Adrenal gland (tissue), 12 donors: Measurements from ENCODE around the gene TRIM46. TPM values are rescaled to one million over a fixed set of nuclear protein-coding genes. Genes with fewer than 3 reads are reported as not detected.

ENCODE experiments used
- DNase-seq, 7 donors: peaks; one replicate each; pipeline ENCODE4 v3.0.0-alpha.2; 2019 to 2020
- H3K27ac ChIP-seq, 5 donors: fragments of 200-600 bp; sonication (generic) in 4 of 5; 1 replicate in 3 of 5; 2 replicates in 2 of 5; pipeline versions ENCODE4 v1.5.1 to v1.8.0; 2016 to 2020; ENCODE audit warnings: mild to moderate bottlenecking in 1 of 5
- H3K27me3 ChIP-seq: fragments of 200-600 bp; 2 replicates; pipeline ENCODE4 v1.8.0; 2021
- H3K36me3 ChIP-seq, 2 donors: fragments of 200-600 bp; replicated peaks in 1 of 2; 1 replicate in 1 of 2; 2 replicates in 1 of 2; pipeline versions ENCODE4 v1.5.1 to v1.8.0; 2018 to 2022
- H3K4me1 ChIP-seq, 2 donors: fragments of 200-600 bp; replicated peaks in 1 of 2; 1 replicate in 1 of 2; 2 replicates in 1 of 2; pipeline versions ENCODE4 v1.5.1 to v1.8.0; 2018 to 2021
- H3K4me3 ChIP-seq, 4 donors: fragments of 200-600 bp; sonication (generic) in 3 of 4; one replicate each; pipeline ENCODE4 v1.5.1; 2016 to 2018
- H3K9me3 ChIP-seq, 3 donors: fragments of 200-600 bp; sonication (generic) in 1 of 3; replicated peaks in 1 of 3; 1 replicate in 2 of 3; 2 replicates in 1 of 3; pipeline versions ENCODE4 v1.5.1 to v1.8.0; 2016 to 2021
- POLR2A ChIP-seq, 2 donors: fragments of 450-650 bp; IDR thresholded peaks; one replicate each; pipeline ENCODE4 v1.6.1; 2017; ENCODE audit warnings: antibody characterized with exemption in 2 of 2, mild to moderate bottlenecking in 2 of 2, moderate library complexity in 1 of 2
- WGBS, 4 donors: extraction: QIAGEN DNeasy Blood & Tissue Kit in 2 of 4; methylation state at CpG; one replicate each; pipeline versions ENCODE4 v1.1.5 to v1.1.7; 2013 to 2017; 5-methylcytosine and 5-hydroxymethylcytosine counted together
- intact Hi-C, 2 donors: fragments of 100-400 bp; cut with DNase I; formaldehyde crosslinking; loops; one replicate each; pipeline versions ENCODE4 v1.14.1 to v1.15.0; 2022 to 2023
- polyA plus RNA-seq, 3 donors: library from polyadenylated mRNA; stranded (reverse); fragments of 200-250 nt in 2 of 3; fragments of 350-450 nt in 1 of 3; fragmentation: Illumina TruSeq in 1 of 3; extraction: RNeasy Lipid Tissue Mini Kit (QIAGEN cat#74804) in 1 of 3; gene quantifications; one replicate each; pipeline ENCODE4 v1.2.3, GENCODE V29; 2013 to 2014
- total RNA-seq, 9 donors: library from RNA; depleted of rRNA in 4 of 9; stranded (reverse); fragments of >200 nt in 4 of 9; fragments of 120-200 nt in 1 of 9; fragmentation: NEBNext Ultra II Directional in 1 of 9; extraction: Animal tissue kit (Norgen Biotek cat#: 25700) in 1 of 9; gene quantifications; one replicate each; pipeline versions ENCODE4 v1.1.0 to v1.2.4, GENCODE V29; 2013 to 2023
- TF ChIP-seq, protein P1 (sequence below), 6 experiments: fragments of 450-650 bp in 4 of 6; fragments of 200-600 bp in 2 of 6; sonication (generic) in 1 of 6; IDR thresholded peaks; 1 replicate in 5 of 6; 2 replicates in 1 of 6; pipeline versions ENCODE4 v1.5.1 to v1.8.0; 2016 to 2021; ENCODE audit warnings: antibody characterized with exemption in 6 of 6, mild to moderate bottlenecking in 2 of 6, moderate library complexity in 1 of 6
- donor health status: healthy with polysubstance abuse.
- donor health status: Bipolar disorder and iron deficiency.
- donor health status: DM: yes; HTN: yes; CAD: no.
- donor health status: DM: no; HTN: no; CAD: no.
- donor health status: DM: no; HTN: no; CAD: no.
- donor health status: DM: yes; HTN: yes; CAD: no.

The TRIM46 gene
- total and polyA plus RNA-seq, 12 donors: 0.19 to 5.6 (median 0.59) TPM; not detected in 2

DNA sequence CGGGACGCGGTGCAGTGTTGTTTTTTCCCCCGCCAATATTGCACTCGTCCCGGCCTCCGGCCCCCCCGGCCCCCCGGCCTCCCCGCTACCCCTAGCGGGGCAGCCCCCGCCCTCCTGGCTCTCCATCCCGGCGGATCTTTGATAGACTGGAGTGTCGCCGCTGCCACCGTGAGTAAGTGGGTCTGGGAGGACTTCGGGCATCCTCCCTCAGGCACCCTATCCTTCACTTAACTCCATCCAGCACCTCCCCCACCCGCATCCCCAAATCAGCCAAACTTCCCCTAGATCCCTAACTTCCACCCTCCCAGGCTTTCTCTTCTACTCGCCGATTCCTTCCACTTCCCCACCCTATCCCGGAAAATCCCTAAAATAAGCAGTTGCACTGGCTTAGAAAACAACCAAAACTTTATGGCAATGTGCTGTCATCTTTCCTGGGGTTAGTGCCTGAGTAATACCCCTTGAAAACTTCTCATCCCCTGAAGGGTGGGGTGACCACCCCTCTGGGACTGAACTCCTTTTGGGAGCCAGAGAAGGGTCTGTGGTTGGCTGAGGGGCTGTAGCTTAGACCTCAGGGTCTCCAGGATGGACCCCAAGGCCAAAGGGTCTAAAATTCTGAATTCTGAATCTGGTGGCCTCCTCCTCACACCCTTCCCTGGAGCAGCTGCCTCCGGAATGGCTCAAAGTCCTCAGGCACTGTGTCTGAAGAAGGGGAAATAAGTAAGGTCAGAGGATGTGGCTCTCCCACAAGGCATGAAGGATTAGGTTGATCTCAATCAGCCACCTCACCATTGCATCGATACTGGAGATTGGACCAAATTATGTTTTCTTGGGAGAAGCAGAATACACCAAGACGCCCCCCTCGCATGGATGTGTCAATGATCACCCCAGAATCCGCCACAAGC is 21.8 kb downstream of the TRIM46 start:
- TF ChIP-seq, protein P1, sequence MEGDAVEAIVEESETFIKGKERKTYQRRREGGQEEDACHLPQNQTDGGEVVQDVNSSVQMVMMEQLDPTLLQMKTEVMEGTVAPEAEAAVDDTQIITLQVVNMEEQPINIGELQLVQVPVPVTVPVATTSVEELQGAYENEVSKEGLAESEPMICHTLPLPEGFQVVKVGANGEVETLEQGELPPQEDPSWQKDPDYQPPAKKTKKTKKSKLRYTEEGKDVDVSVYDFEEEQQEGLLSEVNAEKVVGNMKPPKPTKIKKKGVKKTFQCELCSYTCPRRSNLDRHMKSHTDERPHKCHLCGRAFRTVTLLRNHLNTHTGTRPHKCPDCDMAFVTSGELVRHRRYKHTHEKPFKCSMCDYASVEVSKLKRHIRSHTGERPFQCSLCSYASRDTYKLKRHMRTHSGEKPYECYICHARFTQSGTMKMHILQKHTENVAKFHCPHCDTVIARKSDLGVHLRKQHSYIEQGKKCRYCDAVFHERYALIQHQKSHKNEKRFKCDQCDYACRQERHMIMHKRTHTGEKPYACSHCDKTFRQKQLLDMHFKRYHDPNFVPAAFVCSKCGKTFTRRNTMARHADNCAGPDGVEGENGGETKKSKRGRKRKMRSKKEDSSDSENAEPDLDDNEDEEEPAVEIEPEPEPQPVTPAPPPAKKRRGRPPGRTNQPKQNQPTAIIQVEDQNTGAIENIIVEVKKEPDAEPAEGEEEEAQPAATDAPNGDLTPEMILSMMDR (IDR thresholded peaks at IDR 0.05): no peak
- TF ChIP-seq POLR2A (IDR thresholded peaks at IDR 0.05): no peak
- Histone ChIP-seq H3K27me3 (no peaks in the 10 kb centered on the region), H3K4me1 (peaks cover 26 to 45% of the 10 kb centered on the region in 2 donors), H3K36me3 (no peaks in the 10 kb centered on the region), H3K27ac (peak overlapping the region in 4 of 5 donors; percentile 45 to 91 (median 73)), H3K9me3 (no peaks in the 10 kb centered on the region), H3K4me3 (peak overlapping the region in 2 of 4 donors; percentile 14 to 59)
- intact Hi-C loops: no loop called here
- 24 to 30% (median 28%) methylated on average over 8 to 27 of the region's 27 CpGs for WGBS, 4 donors
- peak in 3 of 7 donors; percentile 21 to 44 (median 43) for DNase-seq

DNA sequence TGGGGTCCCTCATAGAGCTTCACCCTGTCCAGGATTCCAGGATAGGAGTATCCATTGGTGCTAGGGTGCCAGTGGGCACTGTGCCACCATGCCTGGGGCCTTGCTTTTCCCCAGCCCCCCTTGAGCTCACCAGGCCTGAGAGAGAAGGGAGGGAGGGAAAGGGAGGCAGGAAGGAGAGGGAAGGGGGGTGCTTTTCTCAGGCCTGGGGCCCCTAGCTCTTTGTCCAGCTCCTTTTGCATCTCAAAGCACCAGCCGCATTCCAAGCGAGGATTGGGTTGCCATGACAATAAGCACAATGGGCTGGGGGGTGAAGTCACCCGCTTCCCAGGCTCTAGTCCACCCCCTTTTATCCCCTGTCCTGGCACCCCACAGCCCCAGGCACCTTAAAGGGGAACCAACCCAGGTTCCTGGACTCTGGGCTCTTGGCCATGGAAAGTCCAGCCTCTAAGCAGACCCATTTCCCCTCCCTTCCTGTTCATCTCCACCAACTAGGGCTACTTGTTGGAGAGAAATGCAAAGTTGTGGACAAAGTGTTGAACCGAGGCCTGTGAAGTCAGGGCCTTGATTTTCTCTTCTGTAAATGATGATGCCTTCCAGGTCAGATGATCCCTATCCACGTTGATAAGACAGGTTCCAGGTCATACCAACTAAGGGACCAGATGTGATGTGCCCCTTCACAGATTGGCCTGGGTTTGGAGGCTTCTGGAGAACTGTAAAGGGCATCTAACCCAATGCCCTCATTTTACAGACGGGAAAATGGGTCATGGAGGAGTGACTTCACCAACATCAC is 22.6 kb downstream of the TRIM46 start:
- Histone ChIP-seq H3K27ac (peak overlapping the region; percentile 65 to 91 (median 81)), H3K9me3 (no peaks in the 10 kb centered on the region), H3K4me1 (peaks cover 26 to 45% of the 10 kb centered on the region in 2 donors), H3K27me3 (no peaks in the 10 kb centered on the region), H3K4me3 (no peak overlapping the region), H3K36me3 (no peaks in the 10 kb centered on the region)
- 68 to 78% (median 71%) methylated on average over 6 of the region's 6 CpGs for WGBS, 4 donors
- TF ChIP-seq, protein P1 (IDR thresholded peaks at IDR 0.05): no peak
- no peak for TF ChIP-seq POLR2A (IDR thresholded peaks at IDR 0.05)
- intact Hi-C loops: no loop called here
- no peak for DNase-seq

DNA sequence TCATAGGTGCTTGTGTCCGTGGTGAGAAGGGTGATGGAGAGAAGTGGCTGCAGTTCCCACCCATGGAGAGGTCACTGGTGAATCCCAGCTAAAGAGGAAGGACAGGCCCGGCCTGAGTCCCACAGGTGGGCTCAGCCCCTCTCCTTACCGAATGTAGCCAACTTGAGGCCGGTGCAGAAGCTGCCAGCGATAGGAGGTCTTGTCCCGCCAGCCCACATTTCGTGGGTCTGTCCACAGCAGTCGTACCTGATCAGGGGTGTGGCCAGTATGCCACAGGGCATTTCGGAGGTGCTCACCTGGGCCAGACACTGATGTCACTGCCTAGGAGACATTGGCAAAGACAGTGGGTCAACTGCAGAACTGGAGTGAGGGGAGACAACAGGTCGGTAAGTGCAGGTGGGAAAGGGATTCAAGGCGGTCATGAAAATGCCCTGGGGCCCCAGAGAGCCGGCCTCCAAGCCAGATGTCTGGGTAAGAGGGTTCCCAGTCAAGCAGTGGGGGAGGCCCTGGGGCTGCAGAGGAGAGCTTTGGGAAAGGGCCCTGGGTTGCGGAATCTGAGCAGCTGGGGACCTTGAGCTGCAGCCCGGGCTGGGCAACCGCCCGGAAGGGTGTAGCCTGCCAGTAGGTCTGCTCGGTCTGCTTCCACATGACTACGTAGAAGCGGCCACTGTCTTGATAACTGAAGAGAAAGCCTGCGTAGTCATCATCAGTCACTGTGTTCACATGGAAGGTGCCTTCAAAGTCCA is 23.4 kb downstream of the TRIM46 start:
- no peaks in the 10 kb centered on the region for H3K36me3 ChIP-seq
- H3K9me3 ChIP-seq: no peaks in the 10 kb centered on the region
- peak in 1 of 2 donors; percentile 56 for TF ChIP-seq POLR2A (IDR thresholded peaks at IDR 0.05)
- TF ChIP-seq, protein P1 (IDR thresholded peaks at IDR 0.05): no peak
- 59 to 71% (median 68%) methylated on average over 18 to 20 of the region's 20 CpGs for WGBS, 4 donors
- H3K27ac ChIP-seq: peak overlapping the region; percentile 70 to 91 (median 81)
- no peak overlapping the region for H3K4me3 ChIP-seq
- H3K27me3 ChIP-seq: no peaks in the 10 kb centered on the region
- intact Hi-C loops: no loop called here
- DNase-seq: peak; percentile 83 to 96 (median 94)
- peaks cover 26 to 45% of the 10 kb centered on the region in 2 donors for H3K4me1 ChIP-seq
